ENCODE results near the gene CAPZA1.
"Not testable (repeated sequence)": the region's sequence is repeated elsewhere in the genome, so short reads cannot be mapped to it uniquely, and the experiment has no call there.

CAPZA1 gene

DNA sequence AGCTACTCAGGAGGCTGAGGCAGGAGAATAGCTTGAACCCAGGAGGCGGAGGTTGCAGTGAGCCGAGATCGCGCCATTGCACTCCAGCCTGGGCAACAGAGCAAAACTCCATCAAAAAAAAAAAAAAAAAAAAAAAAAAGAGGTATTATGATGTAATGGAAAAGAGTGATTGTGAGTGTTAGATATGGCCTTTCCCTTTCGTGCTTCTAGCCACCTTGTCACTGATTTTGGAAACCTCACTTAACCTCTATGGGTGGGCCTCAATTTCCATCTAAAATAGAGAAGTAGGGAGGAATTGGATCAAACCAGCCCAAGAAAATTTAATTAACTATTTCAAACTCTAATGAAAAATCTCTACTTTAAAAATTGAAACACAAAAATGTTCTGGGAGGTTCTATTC is 4.9 kb downstream of the CAPZA1 start:
- DNase-seq; in situ Hi-C loops (cut with HindIII; ENCODE audit: low pct_ligation_motif_present, low pct_unique_long_range_greater_than_20kb, low sequenced_read_pairs): not testable (repeated sequence)

DNA sequence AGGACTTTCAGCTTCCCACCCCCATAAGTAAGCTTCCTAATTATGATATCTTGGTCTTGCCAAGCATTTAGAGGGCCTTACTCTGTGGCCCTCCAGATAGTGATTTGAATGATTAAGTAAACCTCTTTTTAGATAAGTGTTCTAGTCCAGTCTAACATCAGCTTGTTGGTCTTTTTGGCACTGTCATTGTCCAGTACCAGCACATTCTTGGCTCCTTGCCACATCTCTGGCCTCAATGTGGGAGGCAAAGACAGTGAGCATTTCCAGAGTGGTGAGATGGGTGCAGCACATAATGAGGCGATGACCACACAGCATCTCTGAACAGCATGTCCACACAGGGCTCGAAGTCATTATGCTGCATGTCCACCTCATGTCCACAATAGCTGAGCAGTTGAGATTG is 6.1 kb downstream of the CAPZA1 start:
- peak; percentile 8 for DNase-seq
- in situ Hi-C loops (cut with HindIII; ENCODE audit: low pct_ligation_motif_present, low pct_unique_long_range_greater_than_20kb, low sequenced_read_pairs), result no loop called here

DNA sequence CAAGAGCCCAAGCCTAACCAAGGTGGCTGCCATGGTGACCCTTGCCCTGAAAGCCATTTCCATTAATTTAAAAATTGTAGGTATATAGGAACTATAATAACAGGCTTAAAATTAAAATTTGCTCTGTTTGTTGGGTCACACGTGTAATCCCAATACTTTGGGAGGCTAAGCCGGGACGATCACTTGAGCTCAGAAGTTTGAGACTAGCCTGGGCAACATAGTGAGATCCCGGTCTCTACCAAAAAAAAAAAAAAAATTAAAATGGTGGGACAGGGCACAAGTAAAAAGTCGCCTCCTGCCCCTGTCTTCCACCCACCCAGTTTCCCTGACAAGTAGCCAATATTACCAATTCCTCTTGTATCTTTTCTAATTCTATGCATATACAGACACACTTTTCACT is 6.6 kb downstream of the CAPZA1 start:
- in situ Hi-C loops (cut with HindIII; ENCODE audit: low pct_ligation_motif_present, low pct_unique_long_range_greater_than_20kb, low sequenced_read_pairs), result no loop called here
- DNase-seq, result no peak

DNA sequence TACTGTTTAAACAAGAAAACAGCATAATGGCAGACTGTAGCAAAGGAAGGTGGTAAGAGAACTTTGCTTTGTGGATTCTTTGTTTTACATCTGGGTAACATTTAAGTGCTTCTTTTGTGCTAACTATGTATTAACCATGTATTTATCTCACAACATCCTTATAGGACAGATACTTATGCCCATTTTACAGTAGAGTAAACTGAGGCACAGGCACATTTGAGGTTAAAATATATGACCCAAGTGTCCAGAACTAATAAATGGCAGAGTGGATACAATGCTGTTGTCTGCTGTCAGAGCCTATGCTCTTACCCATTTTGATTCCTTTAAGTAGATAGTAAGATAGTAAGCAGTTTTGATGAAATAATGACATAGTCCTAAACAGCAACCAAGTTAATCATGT is 7.3 kb downstream of the CAPZA1 start:
- in situ Hi-C loops (cut with HindIII; ENCODE audit: low pct_ligation_motif_present, low pct_unique_long_range_greater_than_20kb, low sequenced_read_pairs), result no loop called here
- no peak for DNase-seq

DNA sequence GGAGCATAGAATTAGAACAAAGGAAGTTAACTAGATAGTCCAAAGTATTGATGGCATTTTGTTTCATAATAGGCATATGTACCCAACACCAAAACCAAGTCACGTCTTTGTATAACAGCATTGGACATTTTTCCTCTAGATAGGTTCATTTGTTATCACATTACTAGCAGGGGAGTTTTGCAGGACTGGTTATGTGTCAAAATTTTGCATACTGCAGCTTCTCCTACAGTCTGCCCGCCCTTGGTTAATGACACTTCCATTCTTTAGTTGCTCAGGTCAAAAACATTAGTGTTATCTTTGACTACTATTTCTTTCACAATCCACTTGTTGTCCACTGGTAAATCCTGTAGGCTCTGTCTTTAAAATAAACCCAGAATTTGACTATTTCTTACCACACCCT is 8.9 kb downstream of the CAPZA1 start:
- in situ Hi-C loops (cut with HindIII; ENCODE audit: low pct_ligation_motif_present, low pct_unique_long_range_greater_than_20kb, low sequenced_read_pairs), result no loop called here
- no peak for DNase-seq

DNA sequence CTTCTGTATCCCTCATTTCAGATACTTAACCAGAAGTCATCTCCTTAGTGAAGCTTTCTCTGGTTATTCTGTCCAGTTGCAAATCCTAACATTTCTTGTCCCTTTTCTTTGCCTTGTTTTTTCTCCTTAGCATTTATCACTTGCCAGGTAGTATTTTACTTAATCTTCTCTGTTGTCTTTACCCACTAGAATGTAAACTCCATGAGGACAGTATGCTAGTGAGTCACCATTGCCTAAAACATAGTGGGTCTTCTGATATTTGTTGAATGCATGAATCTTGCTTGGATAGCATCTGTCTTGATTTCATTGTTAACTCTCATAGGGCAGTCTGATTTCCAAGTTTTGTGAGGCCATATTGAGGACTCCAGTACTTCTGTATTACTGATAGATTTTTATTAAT is 9.6 kb downstream of the CAPZA1 start:
- in situ Hi-C loops (cut with HindIII; ENCODE audit: low pct_ligation_motif_present, low pct_unique_long_range_greater_than_20kb, low sequenced_read_pairs), result no loop called here
- no peak for DNase-seq

DNA sequence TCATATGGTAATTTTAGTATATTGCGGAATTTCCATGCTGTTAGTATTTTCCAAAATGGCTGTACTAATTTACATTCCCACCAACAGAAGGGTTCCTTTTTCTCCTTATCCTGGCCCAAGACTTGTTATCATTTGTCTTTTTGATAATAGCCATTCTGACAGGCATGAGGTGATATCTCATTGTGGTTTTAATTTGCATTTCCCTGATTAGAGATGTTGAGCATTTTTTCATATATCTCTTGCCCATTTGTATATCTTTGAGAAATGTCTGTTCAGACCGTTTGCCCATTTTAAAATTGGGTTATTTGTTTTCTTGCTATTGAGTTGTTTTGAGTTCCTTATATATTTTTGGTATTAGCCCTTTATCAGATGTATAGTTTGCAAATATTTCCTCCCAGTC is 14.0 kb downstream of the CAPZA1 start:
- in situ Hi-C loops (cut with HindIII; ENCODE audit: low pct_ligation_motif_present, low pct_unique_long_range_greater_than_20kb, low sequenced_read_pairs), result no loop called here
- no peak for DNase-seq

DNA sequence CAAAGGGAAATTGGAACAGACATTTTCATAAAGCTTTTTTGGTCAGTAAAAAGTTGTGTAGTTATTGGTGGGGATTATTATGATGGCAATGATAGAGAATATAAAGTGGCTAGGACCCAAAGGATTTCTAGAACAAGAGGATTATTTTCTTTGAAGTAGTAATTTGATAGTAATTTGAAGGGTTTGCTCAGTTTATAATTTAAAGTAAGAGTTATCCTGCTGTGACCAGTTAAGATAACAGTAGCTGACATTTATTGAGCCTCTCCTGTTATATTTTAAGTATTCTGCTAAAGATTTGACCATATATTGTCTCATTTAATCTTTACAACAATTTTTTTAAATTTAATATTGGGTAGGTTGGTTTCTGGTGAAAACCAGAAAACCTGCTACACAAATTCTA is 14.7 kb downstream of the CAPZA1 start:
- in situ Hi-C loops (cut with HindIII; ENCODE audit: low pct_ligation_motif_present, low pct_unique_long_range_greater_than_20kb, low sequenced_read_pairs), result no loop called here
- DNase-seq, result no peak

DNA sequence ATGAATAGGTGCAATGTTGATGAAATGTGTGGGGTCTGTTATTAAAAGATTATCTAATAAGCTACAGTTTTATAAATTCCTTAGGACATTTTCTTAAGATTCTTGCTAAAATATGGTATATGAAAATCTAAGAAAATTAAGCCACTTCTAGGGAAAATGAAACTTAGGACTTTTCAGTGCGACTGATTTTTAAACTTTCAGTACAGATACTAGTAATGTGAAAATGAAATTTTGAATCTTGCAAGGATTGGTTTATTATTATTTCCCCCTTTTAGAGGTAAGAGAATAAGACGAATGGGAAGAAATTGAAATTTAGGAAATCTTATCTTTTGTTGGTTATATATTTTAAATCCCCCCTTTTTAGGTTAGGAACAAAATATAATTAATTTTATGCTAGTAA is 16.4 kb downstream of the CAPZA1 start:
- in situ Hi-C loops (cut with HindIII; ENCODE audit: low pct_ligation_motif_present, low pct_unique_long_range_greater_than_20kb, low sequenced_read_pairs), result no loop called here
- no peak for DNase-seq

DNA sequence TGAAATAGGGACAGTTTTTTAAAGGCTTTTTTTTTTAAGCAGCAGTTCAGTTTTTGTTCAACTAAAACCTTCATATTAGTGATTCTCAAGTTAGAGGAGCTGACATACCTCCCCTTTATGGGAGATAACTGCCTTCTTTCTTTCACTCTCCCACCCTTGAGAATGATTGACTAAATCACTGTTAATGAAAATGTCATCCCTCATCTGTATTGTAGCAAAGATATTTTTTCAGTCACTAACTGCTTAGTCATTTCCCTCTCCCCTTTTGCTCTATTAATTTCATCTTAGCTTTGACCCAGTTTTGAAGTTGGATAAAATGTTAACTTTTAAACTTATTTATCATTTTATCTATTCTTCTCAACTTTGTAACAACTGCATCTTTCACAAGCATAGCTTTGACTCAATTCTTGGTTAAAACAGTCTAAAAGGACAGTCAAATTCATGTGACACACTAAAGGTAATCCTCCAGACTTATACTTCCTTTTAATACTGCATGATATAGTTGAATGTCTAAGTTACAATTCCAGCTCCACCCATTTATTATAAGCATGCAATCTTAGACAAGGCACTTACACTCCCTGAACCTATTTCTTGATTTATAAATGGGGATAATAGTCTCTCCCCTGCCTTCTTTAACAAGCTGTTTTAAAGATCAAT is 17.1 kb downstream of the CAPZA1 start:
- in situ Hi-C loops (cut with HindIII; ENCODE audit: low pct_ligation_motif_present, low pct_unique_long_range_greater_than_20kb, low sequenced_read_pairs), result no loop called here
- peak; percentile 26 for DNase-seq

DNA sequence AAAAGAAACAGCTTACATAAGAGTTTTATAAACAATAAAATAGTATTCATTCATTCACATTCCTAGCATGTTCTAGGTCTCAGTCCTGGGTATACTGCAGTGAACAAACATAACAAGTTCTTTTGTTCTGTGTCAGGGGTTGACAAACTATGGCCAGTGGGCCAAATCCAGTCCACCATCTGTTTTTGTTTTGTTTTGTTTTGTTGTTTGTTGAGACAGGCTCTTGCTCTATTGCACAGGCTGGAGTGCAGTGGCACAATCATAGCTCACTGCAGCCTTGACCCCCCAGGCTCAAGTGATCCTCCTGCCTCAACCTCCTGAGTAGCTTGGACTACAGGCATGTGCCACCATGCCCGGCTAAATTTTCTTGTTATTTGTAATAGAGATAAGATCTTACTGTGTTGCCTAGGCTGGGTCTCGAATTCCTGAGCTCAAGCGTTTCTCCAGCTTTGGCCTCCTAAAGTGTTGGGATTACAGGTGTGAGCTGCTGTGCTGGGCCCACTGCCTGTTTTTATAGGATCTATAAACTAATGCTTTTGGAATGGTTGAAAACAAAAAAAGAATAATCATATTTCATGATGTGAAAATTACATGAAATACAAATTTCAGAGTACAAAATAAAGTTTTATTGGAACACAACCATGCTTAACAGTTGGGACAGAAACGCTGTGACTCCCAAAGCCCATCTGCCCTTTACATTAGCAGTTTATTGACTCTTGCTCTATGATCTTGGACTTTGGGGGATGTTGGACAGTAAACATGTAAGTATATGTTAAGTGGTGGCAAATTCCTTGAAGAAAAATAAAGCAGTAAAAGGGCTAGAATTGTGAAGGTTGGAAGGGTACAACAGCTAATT is 17.9 kb downstream of the CAPZA1 start:
- no peak for DNase-seq
- in situ Hi-C loops (cut with HindIII; ENCODE audit: low pct_ligation_motif_present, low pct_unique_long_range_greater_than_20kb, low sequenced_read_pairs), result no loop called here

DNA sequence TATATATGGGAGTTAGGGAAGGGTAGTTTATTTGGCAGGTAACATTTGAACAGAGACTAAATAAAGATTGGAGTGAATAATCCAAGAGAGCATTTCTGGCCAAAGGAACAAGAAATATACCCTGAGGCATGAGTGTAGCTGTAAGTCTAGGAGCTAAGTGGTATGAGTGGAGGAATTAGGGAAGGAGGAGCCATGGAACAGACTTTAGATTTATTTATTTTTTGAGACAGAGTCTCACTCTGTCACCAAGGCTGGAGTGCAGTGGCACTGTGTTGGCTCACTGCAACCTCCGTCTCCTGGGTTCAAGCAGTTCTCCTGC is 18.4 kb downstream of the CAPZA1 start:
- in situ Hi-C loops (cut with HindIII; ENCODE audit: low pct_ligation_motif_present, low pct_unique_long_range_greater_than_20kb, low sequenced_read_pairs), result no loop called here
- DNase-seq, result no peak

DNA sequence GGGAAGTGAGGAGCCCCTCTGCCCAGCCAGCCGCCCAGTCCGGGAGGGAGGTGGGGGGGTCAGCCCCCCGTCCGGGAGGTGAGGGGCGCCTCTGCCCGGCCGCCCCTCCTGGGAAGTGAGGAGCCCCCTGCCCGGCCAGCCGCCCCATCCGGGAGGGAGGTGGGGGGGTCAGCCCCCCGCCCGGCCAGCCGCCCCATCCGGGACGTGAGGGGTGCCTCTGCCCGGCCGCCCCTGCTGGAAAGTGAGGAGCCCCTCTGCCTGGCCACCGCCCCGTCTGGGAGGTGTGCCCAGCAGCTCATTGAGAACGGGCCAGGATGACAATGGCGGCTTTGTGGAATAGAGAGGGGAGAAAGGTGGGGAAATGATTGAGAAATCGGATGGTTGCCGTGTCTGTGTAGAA is 20.8 kb downstream of the CAPZA1 start:
- in situ Hi-C loops (cut with HindIII; ENCODE audit: low pct_ligation_motif_present, low pct_unique_long_range_greater_than_20kb, low sequenced_read_pairs); DNase-seq: not testable (repeated sequence)

DNA sequence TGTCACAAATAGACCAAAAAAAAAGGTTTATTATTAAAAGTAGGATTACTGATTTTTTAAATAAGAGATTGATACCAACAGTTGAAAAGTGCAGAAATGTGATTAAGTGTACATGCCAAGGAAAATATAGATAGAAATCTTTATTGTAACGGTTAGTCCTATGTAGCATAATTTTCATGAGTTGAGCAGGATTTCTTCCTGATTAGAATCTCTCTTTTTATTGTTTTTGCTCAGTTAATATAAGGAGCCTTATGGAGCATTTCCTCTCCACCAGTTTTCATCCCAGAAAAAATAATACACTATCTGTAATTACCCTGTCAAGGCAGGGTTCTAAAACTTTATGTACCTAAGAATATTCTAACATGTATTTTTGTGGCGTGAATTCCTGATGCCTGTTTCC is 23.4 kb downstream of the CAPZA1 start:
- in situ Hi-C loops (cut with HindIII; ENCODE audit: low pct_ligation_motif_present, low pct_unique_long_range_greater_than_20kb, low sequenced_read_pairs), result no loop called here
- DNase-seq, result no peak

DNA sequence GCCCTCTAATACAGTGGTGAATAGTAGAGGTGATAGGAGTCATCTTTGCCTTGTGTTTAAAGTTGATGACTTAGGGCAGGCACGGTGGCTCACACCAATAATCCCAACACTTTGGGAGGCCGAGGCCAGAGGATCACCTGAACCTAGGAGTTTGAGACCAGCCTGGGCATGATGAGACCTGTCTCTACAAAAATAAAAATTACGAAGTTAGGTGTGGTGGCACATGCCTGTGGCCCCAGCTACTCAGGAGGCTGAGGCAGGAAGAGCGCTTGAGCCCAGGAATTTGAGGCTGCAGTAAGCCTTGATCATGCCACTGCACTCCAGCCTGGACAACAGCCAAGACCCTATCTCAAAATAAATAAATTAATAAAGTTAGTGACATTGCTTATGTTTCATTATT is 26.6 kb downstream of the CAPZA1 start:
- no peak for DNase-seq
- in situ Hi-C loops (cut with HindIII; ENCODE audit: low pct_ligation_motif_present, low pct_unique_long_range_greater_than_20kb, low sequenced_read_pairs), result no loop called here

DNA sequence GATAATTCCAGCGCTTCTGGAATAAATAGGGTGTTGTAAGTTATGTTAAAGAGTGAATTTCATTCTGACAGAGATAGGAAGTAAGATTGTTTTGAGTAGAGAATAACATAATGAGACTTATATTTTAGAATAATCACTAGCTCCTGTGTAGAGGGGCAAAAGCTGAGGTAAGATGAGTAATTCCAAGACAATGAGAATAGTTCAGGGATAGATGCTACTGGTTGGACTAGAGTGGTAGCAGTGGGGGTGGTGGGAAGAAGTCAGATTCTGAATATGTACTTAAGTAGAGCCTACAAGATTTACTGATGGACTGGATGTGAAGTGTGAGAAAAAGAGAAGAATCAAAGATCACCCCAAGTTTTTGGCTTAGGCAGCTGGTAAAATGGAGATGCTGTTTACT is 31.6 kb downstream of the CAPZA1 start:
- in situ Hi-C loops (cut with HindIII; ENCODE audit: low pct_ligation_motif_present, low pct_unique_long_range_greater_than_20kb, low sequenced_read_pairs), result no loop called here
- no peak for DNase-seq

DNA sequence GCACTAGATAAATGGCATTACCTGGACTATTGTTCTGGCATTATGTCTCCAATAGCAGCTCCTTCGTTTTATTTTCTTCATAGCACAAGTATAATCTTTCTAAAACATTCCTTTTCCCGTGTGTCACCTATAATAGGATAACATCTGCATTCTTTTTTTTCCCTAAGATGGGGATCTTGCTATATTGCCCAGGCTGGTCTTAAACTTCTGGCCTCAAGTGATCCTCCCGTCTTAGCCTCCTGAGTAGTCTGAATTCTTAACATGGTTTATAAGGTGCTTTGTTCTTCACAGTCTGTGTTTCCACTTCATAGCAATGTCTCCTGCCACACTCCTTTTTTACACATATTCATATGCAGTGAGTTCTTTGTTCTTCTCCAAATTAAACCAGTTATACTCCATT is 46.2 kb downstream of the CAPZA1 start:
- in situ Hi-C loops (cut with HindIII; ENCODE audit: low pct_ligation_motif_present, low pct_unique_long_range_greater_than_20kb, low sequenced_read_pairs), result no loop called here
- no peak for DNase-seq

DNA sequence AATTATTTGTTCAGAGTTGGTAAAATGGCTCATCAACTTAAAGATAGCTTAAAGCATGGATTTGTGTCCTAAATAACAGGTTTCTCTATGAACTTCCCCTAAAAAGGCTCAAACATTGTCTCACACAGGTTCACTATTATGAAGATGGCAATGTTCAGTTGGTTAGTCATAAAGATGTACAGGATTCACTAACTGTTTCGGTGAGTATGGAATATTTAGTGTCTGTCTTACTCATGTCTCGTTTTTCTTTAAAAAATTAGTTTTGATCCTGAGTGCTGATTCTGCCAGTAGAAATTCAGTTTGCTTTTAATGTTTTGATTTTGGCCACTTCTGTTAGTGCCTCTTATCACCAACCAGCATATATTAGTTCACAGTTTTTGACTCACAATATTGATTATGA is 47.3 kb downstream of the CAPZA1 start:
- in situ Hi-C loops (cut with HindIII; ENCODE audit: low pct_ligation_motif_present, low pct_unique_long_range_greater_than_20kb, low sequenced_read_pairs), result no loop called here
- no peak for DNase-seq

DNA sequence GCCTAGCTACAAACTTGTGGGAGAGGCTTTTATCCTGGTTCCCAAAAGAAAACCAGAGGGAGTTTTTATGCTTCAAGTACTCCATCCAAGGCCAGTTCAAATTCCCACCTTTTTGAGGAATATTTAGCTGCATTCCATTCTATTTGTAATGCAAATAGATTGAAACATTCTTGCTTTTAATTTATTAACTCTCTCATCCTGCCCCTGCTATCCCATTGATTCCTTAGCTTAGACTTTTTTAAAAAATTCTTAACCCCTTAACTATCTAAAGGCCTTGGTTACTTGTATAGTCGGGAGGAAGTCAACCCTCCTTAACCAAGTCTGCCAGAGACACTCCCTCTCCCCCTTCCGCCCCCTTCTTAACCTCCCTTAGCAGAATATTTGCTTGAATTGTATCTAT is 52.4 kb downstream of the CAPZA1 start:
- in situ Hi-C loops (cut with HindIII; ENCODE audit: low pct_ligation_motif_present, low pct_unique_long_range_greater_than_20kb, low sequenced_read_pairs), result no loop called here
- DNase-seq, result no peak

DNA sequence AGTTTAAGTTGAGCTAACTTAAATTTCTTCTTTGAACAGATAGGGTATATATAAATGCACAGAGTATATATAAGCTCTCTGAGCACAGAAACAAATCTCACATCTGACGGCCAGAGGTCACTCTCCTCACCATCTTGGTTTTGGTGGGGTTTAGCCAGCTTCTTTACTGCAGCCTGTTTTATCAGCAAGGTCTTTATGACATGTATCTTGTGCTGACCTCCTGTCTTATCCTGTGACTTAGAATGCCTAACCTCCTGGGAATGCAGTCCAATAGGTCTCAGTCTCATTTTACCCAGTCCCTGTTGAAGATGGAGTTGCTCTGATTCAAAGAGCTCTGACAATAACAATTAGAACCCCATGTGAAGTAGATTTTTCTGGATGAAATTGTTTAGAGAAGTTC is 53.2 kb downstream of the CAPZA1 start:
- in situ Hi-C loops (cut with HindIII; ENCODE audit: low pct_ligation_motif_present, low pct_unique_long_range_greater_than_20kb, low sequenced_read_pairs), result no loop called here

More for the DNA sequence above, 53.2 kb downstream of the CAPZA1 start:
- no peak for DNase-seq

Data from ACHN (cell line).